Tibial nerve (tissue), 4 donors: ENCODE results near the gene CTNNA3. TPM values are rescaled to one million over a fixed set of nuclear protein-coding genes. Genes with fewer than 3 reads are reported as not detected.

Experiments used
- DNase-seq, 2 donors: peaks; one replicate each; pipeline ENCODE4 v3.0.0-alpha.2; 2019; ENCODE audit warnings: low spot score in 2 of 2
- H3K27ac ChIP-seq, 4 donors: fragments of 200-600 bp; sonication (generic) in 3 of 4; one replicate each; pipeline ENCODE4 v1.5.1; 2017 to 2019; ENCODE audit warnings: mild to moderate bottlenecking in 1 of 4
- H3K27me3 ChIP-seq, 2 donors: fragments of 200-600 bp; sonication (generic) in 1 of 2; one replicate each; pipeline versions ENCODE4 v1.5.1 to v1.6.0; 2017 to 2019
- H3K36me3 ChIP-seq, 3 donors: fragments of 200-600 bp; sonication (generic); one replicate each; pipeline ENCODE4 v1.5.1; 2018 to 2019
- H3K4me1 ChIP-seq, 4 donors: fragments of 200-600 bp; sonication (generic) in 3 of 4; one replicate each; pipeline ENCODE4 v1.5.1; 2017 to 2019
- H3K4me3 ChIP-seq, 4 donors: fragments of 200-600 bp; sonication (generic) in 3 of 4; one replicate each; pipeline ENCODE4 v1.5.1; 2017 to 2019; ENCODE audit warnings: mild to moderate bottlenecking in 1 of 4, moderate library complexity in 1 of 4
- H3K9me3 ChIP-seq, 4 donors: fragments of 200-600 bp; sonication (generic) in 3 of 4; one replicate each; pipeline ENCODE4 v1.5.1; 2017 to 2019
- EP300 ChIP-seq, 2 donors: sonication (generic); formaldehyde crosslinking; IDR thresholded peaks; one replicate each; pipeline ENCODE4 v1.6.1; 2017; ENCODE audit warnings: antibody characterized with exemption in 2 of 2, mild to moderate bottlenecking in 1 of 2
- POLR2A ChIP-seq, 2 donors: fragments of 450-650 bp; IDR thresholded peaks; one replicate each; pipeline ENCODE4 v1.6.1; 2017; ENCODE audit warnings: antibody characterized with exemption in 2 of 2, mild to moderate bottlenecking in 2 of 2, moderate library complexity in 2 of 2
- WGBS, 2 donors: methylation state at CpG; one replicate each; pipeline ENCODE4 v1.1.5; 2018; 5-methylcytosine and 5-hydroxymethylcytosine counted together
- total RNA-seq, 4 donors: library from RNA; depleted of rRNA; stranded (reverse); fragments of >200 nt; gene quantifications; one replicate each; pipeline ENCODE4 v1.1.0, GENCODE V29; 2016
- TF ChIP-seq, protein P1 (sequence below), 5 experiments: fragments of 200-600 bp in 3 of 5; fragments of 450-650 bp in 2 of 5; sonication (generic) in 3 of 5; IDR thresholded peaks; one replicate each; pipeline ENCODE4 v1.5.1; 2016 to 2019; ENCODE audit warnings: antibody characterized with exemption in 5 of 5, mild to moderate bottlenecking in 3 of 5, moderate library complexity in 2 of 5

CTNNA3 gene
- total RNA-seq, 4 donors from 2014 or later = 15.9 to 36.1 (median 23.1) TPM

DNA sequence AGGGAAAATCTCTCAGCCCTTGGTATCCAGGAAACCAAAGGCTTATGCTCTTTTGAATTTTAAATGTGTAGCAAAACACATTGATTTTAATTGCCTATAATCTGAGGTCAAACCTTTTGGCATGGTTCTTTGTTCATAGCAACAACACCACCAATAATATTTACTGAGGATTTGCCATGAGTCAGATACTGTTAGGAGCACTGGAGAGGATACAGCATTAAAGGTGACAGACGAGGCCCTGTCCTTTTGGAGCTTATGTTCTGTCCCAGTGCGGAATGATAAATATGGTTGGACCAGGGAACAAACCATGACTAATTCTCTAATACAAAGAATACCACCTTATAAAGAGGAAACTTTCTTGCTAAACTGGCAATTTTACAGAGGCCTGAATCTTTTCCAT lies 176.6 kb downstream of the CTNNA3 start:
- no peaks in the 10 kb centered on the region for H3K9me3 ChIP-seq
- no peak for DNase-seq
- H3K4me3 ChIP-seq = no peak overlapping the region
- WGBS, 2 donors = 82 to 88% methylated on average over 2 of the region's 2 CpGs
- H3K36me3 ChIP-seq = no peaks in the 10 kb centered on the region
- TF ChIP-seq POLR2A (IDR thresholded peaks at IDR 0.05) = no peak
- TF ChIP-seq, protein P1, sequence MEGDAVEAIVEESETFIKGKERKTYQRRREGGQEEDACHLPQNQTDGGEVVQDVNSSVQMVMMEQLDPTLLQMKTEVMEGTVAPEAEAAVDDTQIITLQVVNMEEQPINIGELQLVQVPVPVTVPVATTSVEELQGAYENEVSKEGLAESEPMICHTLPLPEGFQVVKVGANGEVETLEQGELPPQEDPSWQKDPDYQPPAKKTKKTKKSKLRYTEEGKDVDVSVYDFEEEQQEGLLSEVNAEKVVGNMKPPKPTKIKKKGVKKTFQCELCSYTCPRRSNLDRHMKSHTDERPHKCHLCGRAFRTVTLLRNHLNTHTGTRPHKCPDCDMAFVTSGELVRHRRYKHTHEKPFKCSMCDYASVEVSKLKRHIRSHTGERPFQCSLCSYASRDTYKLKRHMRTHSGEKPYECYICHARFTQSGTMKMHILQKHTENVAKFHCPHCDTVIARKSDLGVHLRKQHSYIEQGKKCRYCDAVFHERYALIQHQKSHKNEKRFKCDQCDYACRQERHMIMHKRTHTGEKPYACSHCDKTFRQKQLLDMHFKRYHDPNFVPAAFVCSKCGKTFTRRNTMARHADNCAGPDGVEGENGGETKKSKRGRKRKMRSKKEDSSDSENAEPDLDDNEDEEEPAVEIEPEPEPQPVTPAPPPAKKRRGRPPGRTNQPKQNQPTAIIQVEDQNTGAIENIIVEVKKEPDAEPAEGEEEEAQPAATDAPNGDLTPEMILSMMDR (IDR thresholded peaks at IDR 0.05) = no peak
- no peak for TF ChIP-seq EP300 (IDR thresholded peaks at IDR 0.05)
- H3K27me3 ChIP-seq = no peaks in the 10 kb centered on the region
- H3K4me1 ChIP-seq = no peaks in the 10 kb centered on the region
- no peak overlapping the region for H3K27ac ChIP-seq

DNA sequence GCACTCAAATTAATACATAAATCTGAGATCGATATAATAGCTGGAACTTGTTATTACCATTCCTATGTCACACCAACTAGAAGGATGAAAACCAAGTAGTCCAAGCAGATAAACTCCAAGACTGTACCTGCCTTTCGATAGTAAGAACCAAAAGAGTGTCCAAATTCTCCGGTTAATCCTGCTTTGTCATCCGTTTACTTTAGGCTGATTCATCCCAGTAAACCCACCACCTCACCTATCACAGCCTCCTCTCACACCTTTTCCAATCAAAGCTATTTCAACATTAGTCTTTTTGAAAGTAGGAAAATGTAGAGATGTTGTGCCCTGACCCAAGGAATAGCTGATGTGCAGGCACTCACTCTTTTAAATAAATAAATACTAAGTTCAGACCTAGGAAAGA lies 177.2 kb downstream of the CTNNA3 start:
- H3K36me3 ChIP-seq = no peaks in the 10 kb centered on the region
- no peaks in the 10 kb centered on the region for H3K9me3 ChIP-seq
- TF ChIP-seq POLR2A (IDR thresholded peaks at IDR 0.05) (no peak), EP300 (IDR thresholded peaks at IDR 0.05) (no peak)
- TF ChIP-seq, protein P1 (IDR thresholded peaks at IDR 0.05) = no peak
- 91 to 94% methylated on average over 4 of the region's 4 CpGs for WGBS, 2 donors
- no peaks in the 10 kb centered on the region for H3K27me3 ChIP-seq
- H3K4me1 ChIP-seq = no peaks in the 10 kb centered on the region
- no peak overlapping the region for H3K4me3 ChIP-seq
- DNase-seq = no peak
- no peak overlapping the region for H3K27ac ChIP-seq

DNA sequence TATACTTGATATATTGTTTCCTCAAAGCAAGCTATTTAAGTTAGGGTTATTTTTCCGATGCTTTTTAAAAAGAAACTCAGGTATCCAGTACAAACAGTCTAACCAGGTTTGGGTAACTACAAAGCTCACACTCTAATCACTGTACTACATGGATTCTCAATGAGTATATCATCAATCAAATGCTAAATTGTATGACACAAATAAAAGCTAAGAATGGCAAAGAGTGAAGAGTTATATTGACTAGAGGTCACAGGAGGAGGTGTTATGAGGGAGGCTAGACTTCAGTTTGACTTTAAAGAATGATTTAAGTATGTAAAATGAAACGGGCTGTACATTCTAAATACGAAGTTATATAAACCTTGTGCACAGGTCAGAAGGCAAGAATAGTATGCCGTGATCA lies 178.0 kb downstream of the CTNNA3 start:
- Histone ChIP-seq H3K36me3 (no peaks in the 10 kb centered on the region), H3K27ac (no peak overlapping the region), H3K27me3 (no peaks in the 10 kb centered on the region), H3K4me3 (no peak overlapping the region), H3K4me1 (no peaks in the 10 kb centered on the region), H3K9me3 (no peaks in the 10 kb centered on the region)
- DNase-seq = no peak
- 85 to 86% methylated on average over 4 of the region's 4 CpGs for WGBS, 2 donors
- TF ChIP-seq EP300 (IDR thresholded peaks at IDR 0.05) = no peak
- TF ChIP-seq, protein P1 (IDR thresholded peaks at IDR 0.05) = no peak
- no peak for TF ChIP-seq POLR2A (IDR thresholded peaks at IDR 0.05)

DNA sequence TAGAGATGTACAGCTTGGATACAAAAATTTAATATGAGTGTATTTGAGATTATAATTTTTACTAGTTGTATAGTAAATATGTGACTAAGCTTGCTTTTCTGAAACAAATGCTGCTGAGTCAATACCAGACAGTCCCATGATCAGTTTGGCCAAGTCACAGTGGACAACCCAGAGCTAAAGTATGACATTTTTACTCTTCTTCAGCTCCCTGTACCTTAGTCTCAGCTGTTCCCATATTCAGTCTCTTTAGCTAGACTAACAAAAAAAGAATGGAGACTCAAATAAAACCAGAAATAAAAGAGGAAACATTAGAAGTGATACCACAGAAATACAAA lies 189.3 kb downstream of the CTNNA3 start:
- H3K27ac ChIP-seq = no peak overlapping the region
- H3K4me3 ChIP-seq = no peak overlapping the region
- DNase-seq = no peak
- peaks cover 0 to 9% (median 0%) of the 10 kb centered on the region in 4 donors for H3K9me3 ChIP-seq
- TF ChIP-seq, protein P1 (IDR thresholded peaks at IDR 0.05) = no peak
- no peak for TF ChIP-seq EP300 (IDR thresholded peaks at IDR 0.05)
- TF ChIP-seq POLR2A (IDR thresholded peaks at IDR 0.05) = no peak
- no peaks in the 10 kb centered on the region for H3K36me3 ChIP-seq
- H3K27me3 ChIP-seq = no peaks in the 10 kb centered on the region
- H3K4me1 ChIP-seq = no peaks in the 10 kb centered on the region

DNA sequence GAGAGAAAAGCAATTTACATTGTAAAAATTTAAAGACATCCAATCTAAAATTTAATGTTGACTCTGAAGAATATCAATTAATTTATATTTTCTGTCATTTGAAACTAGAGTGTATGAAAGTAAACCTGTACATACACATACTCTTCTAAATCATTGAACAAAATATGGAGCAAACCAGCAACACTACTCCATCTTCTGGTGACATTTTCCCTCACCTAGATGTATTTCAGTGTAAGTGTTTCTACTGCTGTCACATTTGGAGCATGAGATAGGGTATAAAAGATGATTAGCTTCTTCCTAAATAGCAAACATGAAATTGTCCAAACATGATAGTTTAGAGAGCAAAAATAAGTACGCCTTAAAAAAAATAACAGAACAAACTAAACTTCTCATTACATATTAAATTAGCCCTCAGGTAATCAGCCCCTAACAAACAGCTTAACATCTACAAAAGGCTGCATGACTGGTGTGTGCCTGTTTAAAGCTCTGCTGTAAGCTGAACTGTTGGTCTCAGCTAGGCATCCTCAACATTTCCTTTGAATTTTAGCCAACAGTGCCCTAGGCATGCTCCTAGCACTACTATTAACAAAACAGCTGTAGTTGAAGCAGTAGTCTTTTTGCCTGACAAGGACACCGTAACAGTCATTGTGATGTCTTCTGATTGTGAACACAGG lies 189.8 kb downstream of the CTNNA3 start:
- Histone ChIP-seq H3K27ac (no peak overlapping the region), H3K4me1 (no peaks in the 10 kb centered on the region), H3K36me3 (no peaks in the 10 kb centered on the region), H3K4me3 (no peak overlapping the region), H3K27me3 (no peaks in the 10 kb centered on the region), H3K9me3 (peaks cover 0 to 9% (median 0%) of the 10 kb centered on the region in 4 donors)
- WGBS, 2 donors = 88 to 91% methylated on average over 2 of the region's 2 CpGs
- DNase-seq = no peak
- TF ChIP-seq, protein P1 (IDR thresholded peaks at IDR 0.05) = no peak
- TF ChIP-seq POLR2A (IDR thresholded peaks at IDR 0.05) = no peak
- no peak for TF ChIP-seq EP300 (IDR thresholded peaks at IDR 0.05)
